Omental fat pad (tissue), 4 donors: ENCODE data around the gene FMNL3. TPM values are rescaled to one million over a fixed set of nuclear protein-coding genes. Genes with fewer than 3 reads are reported as not detected.
"Not testable (repeated sequence)": the region's sequence is repeated elsewhere in the genome, so short reads cannot be mapped to it uniquely, and the experiment has no call there.

Source experiments
- ATAC-seq: fragments of 150-250 bp; one replicate; pipeline ENCODE4 v1.9.1; 2016; ENCODE audit warnings: mild to moderate bottlenecking, moderate library complexity; ENCODE audit not compliant: low FRiP score
- DNase-seq: peaks from one replicate; pipeline ENCODE4 v3.0.0-alpha.2; 2019; ENCODE audit warnings: low spot score
- CTCF ChIP-seq, 3 donors: fragments of 450-650 bp; IDR thresholded peaks; one replicate each; pipeline ENCODE4 v1.5.1; 2016 to 2017; ENCODE audit warnings: antibody characterized with exemption in 3 of 3, mild to moderate bottlenecking in 3 of 3, moderate library complexity in 2 of 3
- total RNA-seq, 4 donors: library from RNA; depleted of rRNA; stranded (reverse); fragments of >200 nt; gene quantifications; one replicate each; pipeline ENCODE4 v1.1.0, GENCODE V29; 2016

Gene FMNL3
- total RNA-seq, 4 donors from 2014 or later, result 5.7 to 28.8 (median 22.1) TPM

GRCh38 chr12:49616533-49617219 is 90.5 kb downstream of the FMNL3 start:
- no peak for TF ChIP-seq CTCF (IDR thresholded peaks at IDR 0.05)
- ATAC-seq (no peak), DNase-seq (no peak)

- DNase-seq, result no peak
- no peak for TF ChIP-seq CTCF (IDR thresholded peaks at IDR 0.05)
- no peak for ATAC-seq
These were observed 91.5 kb downstream of the FMNL3 start for GRCh38 chr12:49615725-49616124.

GRCh38 chr12:49612210-49612609 is 95.0 kb downstream of the FMNL3 start:
- no peak for TF ChIP-seq CTCF (IDR thresholded peaks at IDR 0.05)
- ATAC-seq, result no peak
- DNase-seq, result no peak

GRCh38 chr12:49610785-49611184 is 96.4 kb downstream of the FMNL3 start:
- not testable (repeated sequence) for DNase-seq, ATAC-seq

- ATAC-seq (no peak), DNase-seq (no peak)
- TF ChIP-seq CTCF (IDR thresholded peaks at IDR 0.05), result no peak
These were observed 97.4 kb downstream of the FMNL3 start for GRCh38 chr12:49609875-49610154.

- no peak for TF ChIP-seq CTCF (IDR thresholded peaks at IDR 0.05)
- DNase-seq (no peak), ATAC-seq (no peak)
These were observed 97.9 kb downstream of the FMNL3 start for GRCh38 chr12:49609059-49609874.

- ATAC-seq, DNase-seq: not testable (repeated sequence)
These were observed 101.7 kb downstream of the FMNL3 start, which contains the start of gene FAM186B for GRCh38 chr12:49605539-49605938. TSS of gene FAM186B (minus strand) at chr12:49605639. CDS start at chr12:49605477, 162 bp downstream.

- no peak for ATAC-seq
- no peak for DNase-seq
- TF ChIP-seq CTCF (IDR thresholded peaks at IDR 0.05), result no peak
These were observed 102.3 kb downstream of the FMNL3 start for GRCh38 chr12:49604856-49605255.
